Transverse colon (tissue), 4 donors: Measurements from ENCODE around the gene PPP2R2C. TPM values are rescaled to one million over a fixed set of nuclear protein-coding genes. Genes with fewer than 3 reads are reported as not detected.

Experiments
- DNase-seq: peaks from one replicate; pipeline ENCODE4 v3.0.0-alpha.2; 2019
- H3K27ac ChIP-seq, 4 donors: fragments of 200-600 bp; sonication (generic); 2 replicates each; pipeline ENCODE4 v1.5.1; 2016 to 2018; ENCODE audit warnings: inconsistent platforms in 4 of 4
- H3K27me3 ChIP-seq: fragments of 200-600 bp; sonication (generic); 2 replicates; pipeline ENCODE4 v1.5.1; 2017; ENCODE audit warnings: inconsistent platforms
- H3K36me3 ChIP-seq, 4 donors: fragments of 200-600 bp; sonication (generic); 2 replicates each; pipeline ENCODE4 v1.5.1; 2017 to 2019; ENCODE audit warnings: inconsistent platforms in 4 of 4
- H3K4me1 ChIP-seq, 4 donors: fragments of 200-600 bp; sonication (generic); 2 replicates each; pipeline ENCODE4 v1.5.1; 2017 to 2020; ENCODE audit warnings: inconsistent platforms in 4 of 4
- H3K4me3 ChIP-seq, 4 donors: fragments of 200-600 bp; sonication (generic); 1 replicate in 1 of 4; 2 replicates in 3 of 4; pipeline versions ENCODE4 v1.5.1 to v1.6.1; 2017 to 2019; ENCODE audit warnings: inconsistent platforms in 4 of 4
- H3K9me3 ChIP-seq, 2 donors: fragments of 200-600 bp; sonication (generic); 2 replicates each; pipeline ENCODE4 v1.5.1; 2017 to 2019; ENCODE audit warnings: inconsistent platforms in 2 of 2
- EP300 ChIP-seq: sonication (generic); formaldehyde crosslinking; IDR thresholded peaks from one replicate; pipeline ENCODE4 v1.6.1; 2017; ENCODE audit warnings: antibody characterized with exemption, low read depth
- POLR2A ChIP-seq: fragments of 450-650 bp; IDR thresholded peaks from one replicate; pipeline ENCODE4 v1.6.1; 2016; ENCODE audit warnings: antibody characterized with exemption, mild to moderate bottlenecking, moderate library complexity
- POLR2AphosphoS5 ChIP-seq, 3 donors: sonication (generic); formaldehyde crosslinking; IDR thresholded peaks; one replicate each; pipeline ENCODE4 v1.6.1; 2016; ENCODE audit warnings: antibody characterized with exemption in 3 of 3
- WGBS, 2 donors: methylation state at CpG; one replicate each; pipeline ENCODE4 v1.1.5; 2018; ENCODE audit warnings: low coverage in 1 of 2; 5-methylcytosine and 5-hydroxymethylcytosine counted together
- in situ Hi-C, 4 donors: fragments of 200-750 bp; cut with MboI; loops; one replicate each; pipeline versions ENCODE4 v1.15.0 to v1.15.1; 2017; ENCODE audit warnings: low sequenced_read_pairs in 3 of 4, low pct_ligation_motif_present in 1 of 4, low pct_unique_long_range_greater_than_20kb in 1 of 4
- intact Hi-C: fragments of 100-400 bp; cut with DNase I; formaldehyde crosslinking; loops from one replicate; pipeline ENCODE4 v1.15.1; 2023; ENCODE audit warnings: low total_unique reads
- total RNA-seq, 4 donors: library from RNA; depleted of rRNA; stranded (reverse); fragments of >200 nt; gene quantifications; one replicate each; pipeline ENCODE4 v1.1.0, GENCODE V29; 2016
- TF ChIP-seq, protein P1 (sequence below), 5 experiments: fragments of 200-600 bp in 3 of 5; fragments of 450-650 bp in 2 of 5; sonication (generic) in 3 of 5; IDR thresholded peaks; 1 replicate in 2 of 5; 2 replicates in 3 of 5; pipeline ENCODE4 v1.5.1; 2016 to 2017; ENCODE audit warnings: antibody characterized with exemption in 5 of 5, inconsistent platforms in 3 of 5, mild to moderate bottlenecking in 2 of 5, moderate library complexity in 1 of 5

Gene PPP2R2C
- total RNA-seq, 4 donors from 2014 or later, result 0.27 to 8.8 (median 1.7) TPM

DNA sequence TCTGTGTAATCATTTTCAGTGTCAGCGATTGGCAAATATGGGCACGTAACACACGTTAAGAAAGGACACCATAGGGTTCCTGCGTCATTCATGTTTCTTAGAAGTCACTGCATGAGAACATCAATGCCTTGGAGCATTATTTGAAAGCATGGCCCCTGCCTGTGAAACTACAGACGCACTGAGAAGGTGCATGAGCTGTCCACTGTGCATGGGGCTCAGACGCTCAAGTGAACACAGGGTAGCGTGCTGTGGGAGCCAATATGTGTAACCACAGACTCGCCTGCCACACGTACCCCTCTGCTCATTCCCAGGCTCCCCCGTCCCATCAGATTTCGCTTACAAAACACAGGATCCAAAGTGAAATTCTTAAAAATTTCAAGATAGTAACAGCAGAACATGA lies 6.5 kb downstream of the PPP2R2C start:
- no peak for TF ChIP-seq EP300
- TF ChIP-seq, protein P1, sequence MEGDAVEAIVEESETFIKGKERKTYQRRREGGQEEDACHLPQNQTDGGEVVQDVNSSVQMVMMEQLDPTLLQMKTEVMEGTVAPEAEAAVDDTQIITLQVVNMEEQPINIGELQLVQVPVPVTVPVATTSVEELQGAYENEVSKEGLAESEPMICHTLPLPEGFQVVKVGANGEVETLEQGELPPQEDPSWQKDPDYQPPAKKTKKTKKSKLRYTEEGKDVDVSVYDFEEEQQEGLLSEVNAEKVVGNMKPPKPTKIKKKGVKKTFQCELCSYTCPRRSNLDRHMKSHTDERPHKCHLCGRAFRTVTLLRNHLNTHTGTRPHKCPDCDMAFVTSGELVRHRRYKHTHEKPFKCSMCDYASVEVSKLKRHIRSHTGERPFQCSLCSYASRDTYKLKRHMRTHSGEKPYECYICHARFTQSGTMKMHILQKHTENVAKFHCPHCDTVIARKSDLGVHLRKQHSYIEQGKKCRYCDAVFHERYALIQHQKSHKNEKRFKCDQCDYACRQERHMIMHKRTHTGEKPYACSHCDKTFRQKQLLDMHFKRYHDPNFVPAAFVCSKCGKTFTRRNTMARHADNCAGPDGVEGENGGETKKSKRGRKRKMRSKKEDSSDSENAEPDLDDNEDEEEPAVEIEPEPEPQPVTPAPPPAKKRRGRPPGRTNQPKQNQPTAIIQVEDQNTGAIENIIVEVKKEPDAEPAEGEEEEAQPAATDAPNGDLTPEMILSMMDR (IDR thresholded peaks at IDR 0.05), result no peak
- H3K4me3 ChIP-seq, result no peak overlapping the region
- intact Hi-C loops, result no loop called here
- no peak overlapping the region for H3K27ac ChIP-seq
- no peak for DNase-seq
- peaks cover 0 to 6% (median 3%) of the 10 kb centered on the region in 4 donors for H3K4me1 ChIP-seq
- peaks cover 46% of the 10 kb centered on the region for H3K27me3 ChIP-seq
- no peaks in the 10 kb centered on the region for H3K9me3 ChIP-seq
- H3K36me3 ChIP-seq, result no peaks in the 10 kb centered on the region
- 82 to 87% methylated on average over 4 to 11 of the region's 11 CpGs for WGBS, 2 donors
- in situ Hi-C loops, result no loop called here

GRCh38 chr4:6464842-6465588 lies 7.4 kb downstream of the PPP2R2C start:
- in situ Hi-C loops, result no loop called here
- TF ChIP-seq, protein P1 (IDR thresholded peaks at IDR 0.05), result no peak
- TF ChIP-seq POLR2A, result no peak
- TF ChIP-seq EP300, result no peak
- TF ChIP-seq POLR2AphosphoS5 (IDR thresholded peaks at IDR 0.05), result no peak
- no peak overlapping the region for H3K4me3 ChIP-seq
- H3K9me3 ChIP-seq, result no peaks in the 10 kb centered on the region
- no peaks in the 10 kb centered on the region for H3K4me1 ChIP-seq
- peaks cover 36% of the 10 kb centered on the region for H3K27me3 ChIP-seq
- WGBS, 2 donors, result 49 to 65% methylated on average over 3 to 7 of the region's 7 CpGs
- H3K36me3 ChIP-seq, result no peaks in the 10 kb centered on the region
- DNase-seq, result peak; percentile 0
- intact Hi-C loops, result no loop called here
- no peak overlapping the region for H3K27ac ChIP-seq

- no peaks in the 10 kb centered on the region for H3K9me3 ChIP-seq
- no peak overlapping the region for H3K27ac ChIP-seq
- H3K4me1 ChIP-seq, result no peaks in the 10 kb centered on the region
- in situ Hi-C loops (no loop called here), intact Hi-C loops (no loop called here)
- no peaks in the 10 kb centered on the region for H3K36me3 ChIP-seq
- no peak overlapping the region for H3K4me3 ChIP-seq
- H3K27me3 ChIP-seq, result peaks cover 23% of the 10 kb centered on the region
- no peak for TF ChIP-seq EP300
- no peak for TF ChIP-seq POLR2AphosphoS5 (IDR thresholded peaks at IDR 0.05)
- TF ChIP-seq, protein P1 (IDR thresholded peaks at IDR 0.05), result no peak
- no peak for TF ChIP-seq POLR2A
- 76% methylated on average over 10 of the region's 11 CpGs; no CpG with 5 or more reads in 1 of the 2 donors for WGBS, 2 donors
- DNase-seq, result no peak
Observed at GRCh38 chr4:6463311-6464289, 8.8 kb downstream of the PPP2R2C start.
